NCI-H2171 treated with DMSO at 0.1 percent for 48 hours (cell line): Measurements from ENCODE around the gene TKFC.

Source experiments
- DNase-seq: peaks from one replicate; lab custom pipeline; 2025; lab: John Stamatoyannopoulos, UW

The TKFC gene, protein sequence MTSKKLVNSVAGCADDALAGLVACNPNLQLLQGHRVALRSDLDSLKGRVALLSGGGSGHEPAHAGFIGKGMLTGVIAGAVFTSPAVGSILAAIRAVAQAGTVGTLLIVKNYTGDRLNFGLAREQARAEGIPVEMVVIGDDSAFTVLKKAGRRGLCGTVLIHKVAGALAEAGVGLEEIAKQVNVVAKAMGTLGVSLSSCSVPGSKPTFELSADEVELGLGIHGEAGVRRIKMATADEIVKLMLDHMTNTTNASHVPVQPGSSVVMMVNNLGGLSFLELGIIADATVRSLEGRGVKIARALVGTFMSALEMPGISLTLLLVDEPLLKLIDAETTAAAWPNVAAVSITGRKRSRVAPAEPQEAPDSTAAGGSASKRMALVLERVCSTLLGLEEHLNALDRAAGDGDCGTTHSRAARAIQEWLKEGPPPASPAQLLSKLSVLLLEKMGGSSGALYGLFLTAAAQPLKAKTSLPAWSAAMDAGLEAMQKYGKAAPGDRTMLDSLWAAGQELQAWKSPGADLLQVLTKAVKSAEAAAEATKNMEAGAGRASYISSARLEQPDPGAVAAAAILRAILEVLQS

DNA sequence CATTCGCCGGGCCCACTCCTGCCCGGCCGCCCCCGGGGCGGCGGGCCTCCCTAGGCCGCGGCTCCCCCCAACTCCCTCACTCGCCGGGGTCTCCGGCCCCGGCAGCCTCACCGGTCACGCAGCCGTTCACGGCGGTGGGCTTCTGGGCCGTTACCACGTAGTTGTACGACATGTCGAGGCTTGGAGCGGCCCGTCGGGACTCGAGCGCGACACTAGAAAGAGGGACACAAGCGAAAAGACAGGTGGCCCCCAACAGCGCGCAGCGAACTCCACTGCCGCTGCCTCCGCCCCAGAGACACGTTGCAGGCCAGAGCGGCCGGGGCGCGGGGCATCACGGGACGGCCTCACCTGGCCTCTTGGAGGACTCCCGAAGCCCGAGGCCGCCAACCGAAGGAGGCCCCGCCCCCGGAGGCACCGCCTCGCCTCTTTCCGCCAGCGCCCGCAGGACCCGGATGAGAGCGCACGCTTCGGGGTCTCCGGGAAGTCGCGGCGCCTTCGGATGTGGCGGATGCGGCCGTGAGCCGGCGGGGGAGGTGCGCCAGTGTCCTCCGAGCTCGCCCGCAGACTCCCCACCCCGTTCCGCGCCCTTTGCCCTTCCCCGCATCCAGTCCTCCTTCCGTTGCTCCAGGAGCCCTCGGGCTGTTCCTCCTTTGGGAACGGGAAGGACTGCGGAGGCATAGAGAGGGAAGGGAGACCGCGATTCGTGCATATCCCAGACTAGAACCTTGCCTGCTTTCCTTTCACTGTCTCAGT, at the start of gene TKFC, which contains the start of gene DDB1:
TKFC (plus strand) TSS at position 432 of the 753 bp plus-strand sequence. CDS start 1,501 bp downstream, outside the sequence.
DDB1 (minus strand) TSS at position 309 of the 753 bp plus-strand sequence; CDS start at position 172, 137 bp downstream.
- DNase-seq = peak; percentile 93

DNA sequence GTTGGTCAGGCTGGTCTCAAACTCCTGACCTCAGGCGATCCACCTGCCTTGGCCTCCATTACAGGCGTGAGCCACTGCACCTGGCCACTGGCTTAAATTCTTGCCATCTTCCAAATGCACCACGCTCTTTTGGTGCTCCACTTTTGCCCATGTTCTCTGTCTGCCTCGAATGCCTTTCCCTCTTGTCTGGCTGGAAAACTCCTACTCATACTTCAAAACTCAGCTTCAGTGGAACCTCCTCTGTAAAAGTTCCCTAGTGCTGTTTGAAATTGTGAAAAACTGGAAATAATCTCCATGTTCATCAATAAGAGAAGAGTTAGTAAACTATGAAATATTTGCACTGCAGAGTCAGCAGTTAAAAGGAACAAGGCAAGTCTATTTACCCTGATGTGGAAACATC, 49.4 kb upstream of the TKFC start:
- no peak for DNase-seq

DNA sequence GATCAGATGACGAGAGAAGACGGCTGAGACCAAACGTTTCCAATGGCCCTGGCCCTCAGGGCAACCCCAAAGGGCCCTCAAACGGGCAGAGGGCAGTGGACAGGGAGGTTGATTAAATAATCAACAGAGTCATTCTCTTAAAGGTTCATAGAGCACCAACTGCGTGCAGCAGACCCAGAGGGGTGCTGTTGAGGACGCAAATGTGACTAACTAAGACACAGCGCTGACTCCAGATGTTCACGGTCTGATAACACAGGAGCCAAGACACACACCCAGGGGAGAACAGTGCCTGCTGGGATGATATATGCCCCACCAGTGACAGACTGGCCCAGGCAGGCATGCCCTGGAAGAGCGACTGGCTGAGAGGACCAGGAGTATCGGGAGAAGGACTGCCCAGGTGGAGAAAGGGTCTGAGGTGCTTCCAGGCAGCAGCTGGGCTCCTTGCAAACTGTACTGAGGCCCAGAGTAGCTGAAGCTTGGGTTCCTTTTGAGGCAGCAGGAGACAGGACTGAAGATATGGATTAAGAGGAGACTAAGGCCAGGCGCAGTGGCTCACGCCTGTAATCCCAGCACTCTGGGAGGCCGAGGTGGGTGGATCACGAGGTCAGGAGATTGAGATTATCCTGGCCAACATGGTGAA, 45.6 kb upstream of the TKFC start:
- peak; percentile 7 for DNase-seq

DNA sequence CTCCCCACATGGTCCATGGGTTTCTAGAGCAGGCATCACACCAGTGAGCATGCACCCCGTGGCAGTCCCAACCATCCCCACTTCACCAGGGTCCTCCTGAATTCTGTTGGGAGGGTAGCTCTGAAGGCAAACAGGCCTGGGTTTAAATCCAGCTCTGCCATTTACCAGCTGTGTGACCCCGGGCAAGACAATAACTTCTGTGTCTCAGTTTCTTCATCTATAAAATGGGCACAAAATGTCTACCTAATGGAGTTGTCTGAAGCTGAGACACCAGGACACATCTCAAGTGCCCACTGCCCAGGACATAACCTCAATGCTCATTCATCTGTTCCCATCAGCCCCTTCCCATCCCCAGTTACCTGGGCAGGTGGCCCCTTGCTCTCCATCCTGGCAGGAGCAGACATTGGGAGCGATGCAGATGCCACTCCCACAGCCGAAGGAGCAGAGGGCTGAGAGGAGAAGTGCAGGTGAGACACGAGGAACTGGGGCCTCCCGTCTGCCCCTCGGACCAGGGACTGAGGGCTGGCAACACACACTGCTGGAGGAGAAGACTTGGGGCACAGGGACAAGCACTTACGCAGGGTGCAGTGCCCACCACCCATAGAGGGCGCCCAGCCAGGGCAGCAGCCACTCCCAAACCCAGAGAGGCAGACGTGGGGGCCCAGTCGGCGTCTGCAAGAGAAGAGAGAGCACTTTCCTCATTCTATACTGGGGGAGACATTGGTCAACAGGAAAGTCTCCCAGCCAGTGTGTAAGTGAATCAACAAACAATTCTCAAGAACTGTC, 41.9 kb upstream of the TKFC start:
- DNase-seq = no peak

DNA sequence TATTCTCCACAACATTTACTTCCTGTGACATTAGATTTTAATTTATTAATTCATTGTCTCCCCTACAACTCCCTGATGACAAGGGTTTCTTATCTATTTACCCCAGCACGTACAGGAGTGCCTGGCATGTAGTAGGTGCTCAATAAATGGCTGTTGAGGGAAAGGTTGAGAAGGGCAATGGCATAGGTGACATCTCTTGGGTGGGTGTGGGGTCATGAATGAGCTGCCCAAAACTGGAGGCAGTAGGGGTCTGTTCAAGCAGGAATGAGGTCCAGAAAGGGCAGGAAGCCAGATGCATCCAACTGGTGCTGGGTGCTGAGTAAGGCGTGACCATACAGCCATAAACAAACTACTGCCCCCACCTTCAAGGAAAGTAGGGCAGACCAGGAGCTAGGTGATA, 40.7 kb upstream of the TKFC start:
- DNase-seq = no peak

DNA sequence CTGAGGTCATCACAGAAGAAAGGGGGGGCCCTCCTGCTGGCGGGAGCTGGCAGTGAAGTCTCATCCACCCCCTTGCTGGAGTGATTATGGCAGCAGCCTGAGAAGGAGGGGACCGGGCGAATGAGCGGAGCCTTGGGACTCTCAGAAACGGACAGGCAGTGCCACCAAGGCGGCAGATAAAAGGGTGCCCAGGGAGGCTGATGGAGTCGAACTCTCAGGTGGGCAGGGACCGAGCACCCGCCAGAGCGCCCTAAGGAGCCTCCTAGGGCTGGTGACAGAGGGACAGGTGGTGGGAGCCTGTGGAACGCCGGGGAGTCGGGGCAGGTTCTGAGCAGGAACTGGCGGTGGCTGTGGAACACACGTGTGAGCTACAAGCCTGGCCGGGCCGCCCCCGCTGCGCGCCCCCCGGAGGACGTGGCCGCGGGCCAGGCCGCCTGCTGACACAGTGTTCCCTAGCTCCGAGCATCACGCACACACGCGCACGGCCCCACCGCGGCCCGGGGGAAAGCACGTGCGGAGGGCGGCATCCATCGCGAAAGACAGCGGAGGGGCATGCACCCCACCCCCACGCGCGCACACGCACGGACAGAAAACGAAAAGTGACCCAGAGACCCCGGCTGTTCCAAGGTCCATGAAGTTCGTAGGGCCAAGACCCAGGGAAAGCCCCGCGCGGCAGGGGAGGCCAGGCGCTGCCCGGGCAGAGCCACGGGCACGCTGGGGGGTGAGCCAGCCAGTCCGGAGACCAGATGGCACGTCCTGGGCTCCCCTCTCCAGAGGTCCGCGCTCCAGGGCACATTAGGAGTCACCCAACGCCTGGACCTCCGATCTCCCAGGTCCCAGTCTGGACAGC, 38.9 kb upstream of the TKFC start:
- DNase-seq = peak; percentile 86

DNA sequence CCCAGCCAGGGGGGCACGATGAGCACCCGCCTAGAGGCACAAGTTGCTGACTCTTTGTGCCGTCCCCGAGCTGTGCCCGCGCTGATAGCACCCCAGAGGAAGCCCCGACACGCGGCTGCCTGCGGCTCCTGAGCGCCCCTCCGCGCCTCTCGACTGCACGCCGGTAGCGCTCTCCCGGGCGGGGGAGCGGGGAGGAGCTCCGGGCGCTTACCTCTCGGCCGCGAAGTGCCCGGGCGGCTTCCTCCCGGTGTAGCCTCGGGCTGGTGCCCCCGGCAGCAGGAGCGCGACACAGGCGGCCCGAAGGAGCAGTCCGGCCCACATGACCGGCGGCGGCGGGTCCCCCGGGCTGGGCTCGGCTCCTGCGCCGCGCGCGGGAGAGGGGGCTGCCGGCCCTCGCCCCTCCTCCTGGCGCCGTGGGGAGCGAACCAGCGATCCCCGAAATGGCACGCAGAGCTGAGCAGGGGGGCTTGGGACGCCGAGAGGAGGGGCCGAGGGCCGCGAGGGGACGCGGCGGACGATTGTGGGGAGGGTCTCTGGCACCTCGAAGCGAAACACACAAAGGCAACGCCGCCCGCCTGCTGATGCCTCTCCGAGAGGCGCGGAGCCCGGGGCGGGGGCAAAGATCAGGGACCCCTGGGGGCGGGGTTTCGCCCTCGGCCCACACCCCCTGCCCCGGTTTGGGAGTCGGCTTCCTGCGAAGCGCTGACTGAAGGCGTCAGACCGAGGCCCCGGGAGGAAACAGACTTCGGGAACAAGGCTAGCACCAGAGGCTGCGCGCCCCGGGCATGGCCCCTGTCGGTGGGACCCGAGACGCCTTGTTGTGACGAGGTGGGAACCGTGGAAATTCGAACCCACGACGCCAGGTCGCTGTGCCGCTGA, 38.1 kb upstream of the TKFC start, which contains the start of gene VWCE:
VWCE (minus strand) TSS at position 600 of the 879 bp plus-strand sequence; CDS start at position 321, 279 bp downstream.
- DNase-seq = peak; percentile 77

DNA sequence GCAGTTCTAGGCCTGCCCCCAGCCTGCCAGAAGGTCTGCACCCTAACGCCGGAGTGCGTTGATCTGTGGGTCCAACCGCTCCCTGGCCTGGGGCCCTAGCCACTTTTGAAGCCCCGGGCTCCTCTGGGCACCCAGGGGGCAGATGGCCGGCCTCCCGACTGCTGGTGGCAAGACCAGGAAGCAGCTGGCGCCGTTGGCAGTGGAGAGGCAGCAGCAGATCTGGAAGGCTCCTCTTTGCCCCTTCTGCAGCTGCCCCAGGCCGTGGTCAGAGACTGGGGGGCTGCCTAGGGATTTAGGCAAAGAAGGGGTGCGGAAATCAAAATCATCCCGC, 37.5 kb upstream of the TKFC start:
- DNase-seq = no peak

DNA sequence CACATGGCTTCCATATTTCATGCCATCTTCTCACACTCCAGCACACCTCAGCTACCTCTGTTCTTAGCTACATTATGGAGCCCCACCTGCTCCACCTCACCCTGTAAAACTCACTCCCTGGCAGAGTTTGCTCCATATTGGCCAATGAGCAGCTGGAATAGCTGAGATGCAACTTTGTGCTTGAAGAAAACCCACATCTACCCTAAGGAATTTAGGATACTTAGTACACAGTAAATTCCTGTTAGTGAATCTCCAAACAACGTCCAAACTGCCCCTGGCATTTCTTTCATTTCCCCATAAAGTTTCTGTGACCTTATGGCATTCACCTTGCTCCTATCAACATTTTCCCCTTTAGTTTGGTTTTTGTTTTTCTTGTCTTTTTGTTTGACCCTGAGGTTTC, 35.7 kb upstream of the TKFC start:
- DNase-seq = no peak

DNA sequence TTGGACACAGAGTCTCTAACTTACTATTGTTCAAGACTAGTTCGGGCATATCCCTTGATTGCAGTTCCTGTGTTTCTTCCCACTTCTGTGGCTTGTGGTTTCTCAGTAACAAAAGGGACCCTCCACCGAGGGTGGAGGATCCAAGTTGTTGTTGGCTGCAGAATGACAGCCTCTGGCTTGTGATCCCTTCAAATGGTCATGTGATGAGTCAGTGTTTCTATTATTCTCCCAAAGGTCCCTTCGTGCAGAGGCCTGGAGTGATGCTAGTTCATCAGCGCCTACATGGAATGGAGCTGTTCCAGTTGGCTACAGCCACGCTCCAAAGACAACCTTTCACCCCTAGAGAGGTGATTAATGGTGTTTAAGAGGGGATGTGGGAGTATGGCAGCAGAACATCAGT, 35.3 kb upstream of the TKFC start:
- no peak for DNase-seq

DNA sequence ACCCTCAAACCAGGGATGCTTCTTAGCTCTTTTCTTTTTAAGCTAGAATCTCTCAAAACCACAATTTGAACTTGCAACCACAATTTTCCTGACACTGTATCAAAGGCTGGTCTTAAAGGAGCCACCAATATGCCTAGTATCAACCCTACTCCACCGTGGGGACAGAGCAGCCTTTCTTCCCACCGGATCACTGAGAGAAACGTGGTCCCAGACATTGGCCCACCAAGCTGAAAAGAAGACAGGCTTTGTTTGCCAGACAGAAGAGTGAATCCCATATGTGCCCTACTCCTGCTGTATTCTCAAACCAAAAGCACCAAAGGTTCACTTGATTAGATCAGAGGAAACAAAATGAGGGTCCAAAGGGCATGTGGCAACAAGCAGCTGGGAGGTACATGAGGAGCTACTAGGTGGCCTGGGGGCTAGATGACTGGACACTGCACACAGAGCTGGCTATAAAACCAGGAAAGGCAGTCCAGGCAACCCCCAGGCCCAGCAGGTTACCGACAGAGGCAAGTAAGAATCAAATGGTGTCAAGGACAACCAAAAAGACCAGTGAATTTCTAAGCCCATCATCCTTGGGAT, 34.3 kb upstream of the TKFC start:
- DNase-seq = no peak

DNA sequence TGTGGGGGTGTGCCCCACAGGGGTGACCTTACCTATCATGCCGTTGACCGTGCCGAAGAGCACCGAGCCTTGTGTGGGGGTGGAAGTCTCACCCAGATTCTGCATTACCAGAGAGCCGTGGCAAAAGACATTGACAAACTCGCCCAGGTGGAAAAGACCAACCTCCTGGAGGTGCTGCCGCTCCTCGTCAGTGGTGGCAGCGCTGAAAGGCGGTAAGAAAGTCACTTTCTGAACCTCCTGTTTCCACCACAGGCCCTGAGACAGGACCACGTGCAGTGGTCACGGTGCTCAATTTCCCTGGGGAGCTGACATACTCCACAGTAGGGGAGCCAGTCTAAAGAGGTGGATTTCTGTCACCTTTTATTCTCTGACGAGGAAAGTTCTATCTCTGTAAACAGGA, 30.5 kb upstream of the TKFC start:
- no peak for DNase-seq

DNA sequence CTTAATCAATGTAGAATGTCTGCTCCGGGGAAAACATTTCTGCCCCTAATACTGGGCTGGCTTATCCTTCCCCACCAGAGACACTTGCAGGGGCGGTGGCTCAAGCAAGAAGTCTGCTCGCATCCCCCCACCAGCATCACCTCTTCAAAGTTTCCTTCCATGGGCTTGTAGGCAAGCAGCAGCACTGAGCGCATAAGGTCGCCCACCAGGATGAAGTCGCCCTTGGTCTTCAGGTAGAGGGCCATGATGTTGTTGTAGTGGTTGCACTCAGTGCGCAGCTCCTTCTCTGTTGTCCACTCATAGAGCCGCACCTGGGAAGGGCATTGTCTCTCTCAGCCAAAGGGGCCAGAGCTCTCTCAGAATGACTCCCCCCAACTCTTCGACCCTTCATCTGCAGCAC, 29.3 kb upstream of the TKFC start:
- DNase-seq = no peak

DNA sequence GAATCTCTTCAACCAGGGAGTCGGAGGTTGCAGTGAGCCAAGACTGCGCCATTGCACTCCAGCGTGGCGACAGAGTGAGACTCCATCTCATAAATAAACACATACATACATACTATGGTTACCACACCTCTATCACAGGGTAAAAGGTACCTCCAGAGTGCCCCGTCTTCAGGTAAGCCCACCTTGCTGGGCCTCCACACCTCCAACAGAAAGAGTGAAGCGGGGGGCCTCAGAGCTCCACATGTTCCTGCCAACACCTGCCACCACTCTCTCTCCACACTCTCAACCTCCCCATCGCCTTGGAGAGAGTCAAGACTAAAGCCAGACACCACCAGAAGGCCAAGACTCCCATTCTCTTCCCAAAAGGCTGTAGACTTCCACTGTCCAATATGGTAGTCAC, 27.6 kb upstream of the TKFC start:
- no peak for DNase-seq

DNA sequence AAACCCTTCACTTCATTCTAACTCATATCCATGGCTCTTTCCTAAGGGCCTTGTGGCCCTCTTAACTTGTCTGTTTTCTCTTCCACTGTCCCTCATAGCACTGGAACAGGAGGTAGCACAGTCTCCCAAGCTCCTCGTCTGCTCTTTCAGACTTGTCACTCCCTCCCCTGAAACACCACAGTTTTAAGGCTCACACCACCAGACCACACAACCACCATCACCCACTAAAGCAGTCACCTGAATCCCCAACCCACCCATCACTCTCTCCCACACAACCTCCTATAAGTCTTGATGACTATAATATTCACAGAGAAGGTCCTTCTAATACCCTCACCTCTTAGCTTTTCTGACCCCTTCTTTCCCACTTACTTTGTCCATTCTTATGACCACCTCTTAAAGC, 26.8 kb upstream of the TKFC start:
- DNase-seq = no peak

DNA sequence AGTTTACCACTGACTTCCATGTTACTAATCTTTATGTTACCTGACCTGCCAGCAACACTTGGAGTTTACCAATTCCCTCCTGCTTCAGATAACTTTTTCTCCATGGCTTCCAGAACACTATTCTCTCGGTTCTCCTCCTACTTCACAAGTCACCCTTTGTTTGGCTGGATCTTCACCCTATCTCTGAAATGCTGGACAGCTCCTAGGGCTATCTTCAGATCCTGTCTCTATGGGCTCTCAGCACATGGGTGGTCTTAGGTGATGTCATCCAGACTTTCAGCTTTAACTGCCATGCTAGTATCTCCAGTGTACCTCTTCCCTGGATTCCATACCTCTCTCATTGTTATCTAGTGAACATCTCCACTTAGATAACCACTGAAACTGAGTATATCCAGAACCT, 25.7 kb upstream of the TKFC start:
- no peak for DNase-seq

DNA sequence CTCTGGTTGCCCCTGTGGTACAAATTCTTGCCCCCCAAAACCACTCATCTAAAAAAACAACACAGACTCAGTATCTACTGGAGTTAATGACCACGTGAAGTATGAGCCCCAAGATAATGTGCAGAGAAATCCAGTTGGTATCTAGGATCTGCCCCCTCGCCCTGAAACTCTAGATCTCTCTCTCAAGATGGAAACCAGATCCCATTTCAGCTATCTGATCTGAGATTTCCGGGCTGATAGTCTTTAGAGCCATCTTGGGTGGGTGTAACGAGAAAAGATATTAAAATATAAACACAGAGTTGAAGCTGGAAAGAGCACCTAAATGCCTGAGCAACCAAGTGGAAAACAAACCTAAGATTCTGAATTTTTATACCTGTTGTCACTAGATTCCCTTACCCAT, 23.9 kb upstream of the TKFC start:
- no peak for DNase-seq

DNA sequence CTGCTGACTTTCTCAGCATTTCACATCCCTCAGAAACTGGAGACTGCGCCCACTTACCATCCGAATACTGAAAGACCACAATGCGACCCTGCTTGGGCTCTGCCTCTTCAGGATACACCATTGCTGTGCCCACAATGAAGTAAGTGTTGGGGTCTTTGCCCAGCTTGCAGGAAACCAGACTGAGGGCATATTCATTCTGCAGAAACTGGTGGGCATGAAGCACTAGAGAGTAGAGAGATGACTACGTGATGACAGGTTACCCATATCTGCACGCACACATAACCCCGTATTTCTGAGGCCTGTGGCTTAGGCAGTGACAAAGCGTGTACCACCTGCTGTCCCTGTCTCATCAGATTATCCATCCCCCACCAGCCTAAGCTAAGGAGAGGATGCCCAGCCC, 23.3 kb upstream of the TKFC start:
- DNase-seq = no peak

DNA sequence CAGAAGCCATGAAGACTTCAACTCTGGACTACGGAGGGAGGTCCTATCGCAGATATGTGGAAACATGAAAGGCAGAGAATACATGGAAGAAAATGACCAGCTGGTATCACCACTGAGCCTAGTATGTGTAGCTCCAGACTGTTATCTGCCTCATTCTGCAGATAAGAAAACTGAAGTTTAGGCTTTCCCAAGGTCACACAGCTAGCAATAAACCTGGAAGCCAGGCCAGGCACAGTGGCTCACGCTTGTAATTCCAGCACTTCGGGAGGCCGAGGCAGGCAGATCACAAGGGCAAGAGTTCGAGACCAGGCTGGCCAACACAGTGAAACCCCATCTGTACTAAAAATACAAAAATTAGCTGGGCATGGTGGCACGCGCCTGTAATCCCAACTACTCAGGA, 22.3 kb upstream of the TKFC start:
- DNase-seq = no peak
